GM12874 (cell line): ENCODE measurements around the gene HCFC1R1.

Source experiments
- CTCF ChIP-seq: IDR thresholded peaks from 2 replicates; pipeline ENCODE4 v1.5.1; 2011; ENCODE audit warnings: low read depth, mild to moderate bottlenecking, control low read depth, low read length, moderate library complexity; ENCODE audit not compliant: insufficient read depth

The HCFC1R1 gene

GRCh38 chr16:3023669-3024478 is at the start of gene HCFC1R1, which contains the start of gene THOC6:
HCFC1R1 (minus strand) TSS chr16:3023942; CDS start chr16:3023941, 1 bp downstream.
THOC6 (plus strand) TSS chr16:3024035; CDS start chr16:3024327, 292 bp downstream.
- no peak for TF ChIP-seq CTCF

GRCh38 chr16:3073448-3073847 is 49.7 kb upstream of the HCFC1R1 start:
- no peak for TF ChIP-seq CTCF

GRCh38 chr16:3071655-3072054 is 47.9 kb upstream of the HCFC1R1 start:
- no peak for TF ChIP-seq CTCF

GRCh38 chr16:3070608-3071111 is 46.9 kb upstream of the HCFC1R1 start:
- TF ChIP-seq CTCF = no peak

- no peak for TF ChIP-seq CTCF
Observed at GRCh38 chr16:3068487-3068886, 44.7 kb upstream of the HCFC1R1 start.

GRCh38 chr16:3066440-3066748 is 42.7 kb upstream of the HCFC1R1 start:
- no peak for TF ChIP-seq CTCF

- no peak for TF ChIP-seq CTCF
Observed at GRCh38 chr16:3065742-3066439, 42.1 kb upstream of the HCFC1R1 start.
